Fibroblast of pulmonary artery (primary cell): ENCODE results near the gene TXNDC11.
A peak's percentile ranks its signal among the peaks of the same experiment; 100 is the strongest.

ENCODE experiments used
- DNase-seq: peaks from one replicate; pipeline ENCODE4 v3.0.0-alpha.2; 2010; ENCODE audit warnings: low read depth
- H3K4me3 ChIP-seq: replicated peaks from 2 replicates; pipeline ENCODE4 v1.5.1; 2011; ENCODE audit warnings: low read depth, mild to moderate bottlenecking, control low read depth, low read length, moderate library complexity
- TF ChIP-seq, protein P1 (sequence below): IDR thresholded peaks from 2 replicates; pipeline ENCODE4 v1.5.1; 2011; ENCODE audit warnings: mild to moderate bottlenecking, control low read depth, low read length, inconsistent platforms; ENCODE audit errors: missing control alignments

Gene TXNDC11

DNA sequence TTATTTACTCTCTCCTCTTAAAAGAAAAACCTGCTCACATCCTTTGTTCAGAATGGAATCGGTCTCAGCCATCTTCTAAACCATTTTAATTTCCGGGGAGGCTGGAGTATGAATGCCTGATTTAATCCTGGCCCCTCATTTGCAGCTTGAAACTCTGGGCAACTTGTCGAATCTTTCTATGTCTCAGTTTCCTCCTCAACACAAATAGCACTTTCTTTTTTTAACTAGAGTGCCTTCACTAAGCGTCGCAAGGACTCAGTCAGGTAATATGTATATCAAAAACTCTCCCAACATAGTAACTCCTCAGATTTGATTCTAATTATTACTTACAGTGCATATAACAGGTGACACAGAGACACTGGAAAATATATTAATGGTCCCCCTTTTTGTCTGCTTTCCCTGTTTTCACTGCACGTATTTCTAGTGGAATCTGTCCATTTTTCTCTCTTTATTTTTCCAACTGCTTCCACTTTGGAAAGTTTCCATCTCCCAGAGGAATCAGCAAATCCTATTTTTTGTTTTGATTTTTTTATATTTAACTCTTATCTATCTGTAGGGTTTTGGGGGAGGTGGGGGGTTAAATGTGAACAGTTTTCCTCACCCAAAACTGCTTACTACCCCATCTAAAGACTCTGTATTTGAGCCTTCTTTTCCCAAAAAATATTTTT, 55.8 kb downstream of the TXNDC11 start:
- TF ChIP-seq, protein P1, sequence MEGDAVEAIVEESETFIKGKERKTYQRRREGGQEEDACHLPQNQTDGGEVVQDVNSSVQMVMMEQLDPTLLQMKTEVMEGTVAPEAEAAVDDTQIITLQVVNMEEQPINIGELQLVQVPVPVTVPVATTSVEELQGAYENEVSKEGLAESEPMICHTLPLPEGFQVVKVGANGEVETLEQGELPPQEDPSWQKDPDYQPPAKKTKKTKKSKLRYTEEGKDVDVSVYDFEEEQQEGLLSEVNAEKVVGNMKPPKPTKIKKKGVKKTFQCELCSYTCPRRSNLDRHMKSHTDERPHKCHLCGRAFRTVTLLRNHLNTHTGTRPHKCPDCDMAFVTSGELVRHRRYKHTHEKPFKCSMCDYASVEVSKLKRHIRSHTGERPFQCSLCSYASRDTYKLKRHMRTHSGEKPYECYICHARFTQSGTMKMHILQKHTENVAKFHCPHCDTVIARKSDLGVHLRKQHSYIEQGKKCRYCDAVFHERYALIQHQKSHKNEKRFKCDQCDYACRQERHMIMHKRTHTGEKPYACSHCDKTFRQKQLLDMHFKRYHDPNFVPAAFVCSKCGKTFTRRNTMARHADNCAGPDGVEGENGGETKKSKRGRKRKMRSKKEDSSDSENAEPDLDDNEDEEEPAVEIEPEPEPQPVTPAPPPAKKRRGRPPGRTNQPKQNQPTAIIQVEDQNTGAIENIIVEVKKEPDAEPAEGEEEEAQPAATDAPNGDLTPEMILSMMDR = no peak
- DNase-seq = no peak
- no peak overlapping the region for H3K4me3 ChIP-seq

GRCh38 chr16:11685844-11686618, 56.6 kb downstream of the TXNDC11 start:
- no peak for DNase-seq
- TF ChIP-seq, protein P1 = no peak
- H3K4me3 ChIP-seq = no peak overlapping the region

DNA sequence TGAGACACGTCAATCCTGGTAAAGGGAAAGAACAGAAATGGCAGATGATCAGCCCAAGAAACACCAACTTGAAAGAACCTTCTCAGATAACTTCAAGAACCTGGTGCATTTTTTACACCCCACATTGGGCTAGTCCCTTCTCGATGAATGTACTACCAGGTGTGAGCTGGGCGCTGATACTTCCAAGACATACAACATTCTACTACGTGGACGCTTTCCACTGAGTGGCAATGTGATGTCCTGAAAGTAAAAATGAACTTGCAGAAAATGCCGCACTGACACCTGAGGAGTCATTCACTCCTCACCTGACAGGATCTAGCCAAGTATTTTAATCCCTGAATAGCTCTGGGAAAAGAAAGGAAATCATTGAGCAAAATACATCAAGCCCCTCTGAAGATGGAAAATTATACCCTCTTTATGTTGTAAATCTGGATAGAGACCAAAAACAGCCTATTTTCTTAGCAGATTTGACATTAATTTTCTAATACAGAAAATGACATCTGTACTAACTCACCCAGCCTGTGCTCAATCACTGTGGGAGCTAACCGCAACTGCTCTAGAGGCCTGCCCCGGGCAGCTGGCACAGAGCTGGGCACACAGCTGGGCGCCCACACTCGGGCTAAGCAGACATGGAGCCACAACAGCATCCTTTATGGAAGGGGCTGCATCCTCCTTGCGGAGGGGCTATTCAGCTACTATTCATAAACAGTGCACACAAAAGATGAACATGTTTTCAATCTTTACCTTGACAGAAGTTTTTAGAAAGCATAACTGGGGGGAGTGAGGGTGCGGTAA, 58.2 kb downstream of the TXNDC11 start:
- DNase-seq = no peak
- TF ChIP-seq, protein P1 = no peak
- no peak overlapping the region for H3K4me3 ChIP-seq

DNA sequence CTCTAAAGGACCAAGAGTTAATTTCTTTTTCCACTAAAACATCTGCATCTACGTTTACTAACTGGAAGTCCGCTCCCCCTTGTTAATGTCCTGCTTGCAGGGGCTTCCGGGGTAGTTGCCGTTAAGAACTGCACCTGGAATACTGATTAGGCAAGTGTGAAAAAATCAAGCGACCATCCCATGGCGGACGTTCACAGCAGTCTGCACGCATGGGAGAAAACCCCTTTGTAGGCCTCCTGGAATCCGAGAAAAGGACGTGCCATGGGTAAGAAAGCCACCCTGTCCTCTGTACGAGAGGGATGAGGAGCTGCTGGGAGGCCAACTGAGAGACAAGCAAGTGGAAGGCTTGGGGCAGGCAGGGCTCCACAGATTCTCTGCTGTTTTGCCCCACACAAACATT, 59.5 kb downstream of the TXNDC11 start:
- no peak overlapping the region for H3K4me3 ChIP-seq
- TF ChIP-seq, protein P1 = no peak
- DNase-seq = no peak

DNA sequence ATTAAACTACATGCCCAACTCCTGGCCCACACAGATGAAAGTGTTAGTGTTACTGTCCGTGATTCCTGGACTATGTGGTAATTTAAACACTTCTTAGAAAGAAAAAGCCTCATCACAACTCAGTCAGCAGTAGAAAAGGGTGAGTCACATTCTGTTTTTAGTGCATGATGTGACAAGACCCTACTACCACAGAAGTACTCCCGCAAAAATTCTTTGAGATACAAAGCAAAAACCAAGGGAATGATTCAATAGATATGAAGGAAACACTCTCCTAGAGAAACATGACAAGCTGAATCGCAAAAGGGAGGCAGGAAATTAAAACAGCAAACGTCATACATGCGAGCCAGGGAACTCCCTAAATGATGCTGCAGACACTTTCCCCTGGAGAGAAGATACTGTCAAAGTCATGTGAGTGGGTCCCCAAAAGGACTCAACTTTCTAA, 60.0 kb downstream of the TXNDC11 start:
- DNase-seq = peak; percentile 91
- TF ChIP-seq, protein P1 = no peak
- H3K4me3 ChIP-seq = no peak overlapping the region

DNA sequence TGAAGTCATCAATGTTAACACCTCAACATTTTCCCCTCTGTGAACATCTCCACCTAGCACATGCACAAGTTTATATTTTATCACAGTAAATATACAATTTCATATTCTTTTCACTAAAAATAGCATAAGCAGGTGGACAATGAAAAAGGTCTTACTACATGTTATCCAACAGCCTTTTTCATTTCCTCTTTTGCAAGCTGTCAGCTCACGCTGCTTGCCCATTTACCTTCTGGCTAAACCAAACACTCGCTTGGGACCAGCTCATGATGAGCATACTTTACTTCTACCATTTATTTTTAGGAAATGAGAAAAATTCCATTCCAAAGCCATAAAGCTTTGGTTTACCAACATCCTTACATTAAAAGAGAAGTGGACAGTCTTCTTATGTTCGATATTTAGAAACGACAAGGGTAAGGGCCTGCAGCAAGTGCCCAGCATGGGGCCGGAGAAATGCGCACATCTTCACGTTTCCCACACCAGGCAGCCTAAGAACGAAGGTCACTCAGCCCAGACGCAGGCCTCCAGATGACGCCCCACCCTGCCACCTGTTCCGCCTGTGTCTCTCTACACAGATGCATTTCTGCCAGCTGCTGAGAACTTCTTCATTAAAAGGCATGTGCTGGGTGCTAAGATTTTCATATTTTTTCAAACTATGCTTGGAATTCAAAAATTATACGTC, 60.5 kb downstream of the TXNDC11 start:
- DNase-seq = no peak
- TF ChIP-seq, protein P1 = no peak
- no peak overlapping the region for H3K4me3 ChIP-seq
